ENCODE measurements around the gene SRGN.
"Not testable (repeated sequence)": the region's sequence is repeated elsewhere in the genome, so short reads cannot be mapped to it uniquely, and the experiment has no call there.

SRGN gene, protein sequence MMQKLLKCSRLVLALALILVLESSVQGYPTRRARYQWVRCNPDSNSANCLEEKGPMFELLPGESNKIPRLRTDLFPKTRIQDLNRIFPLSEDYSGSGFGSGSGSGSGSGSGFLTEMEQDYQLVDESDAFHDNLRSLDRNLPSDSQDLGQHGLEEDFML

DNA sequence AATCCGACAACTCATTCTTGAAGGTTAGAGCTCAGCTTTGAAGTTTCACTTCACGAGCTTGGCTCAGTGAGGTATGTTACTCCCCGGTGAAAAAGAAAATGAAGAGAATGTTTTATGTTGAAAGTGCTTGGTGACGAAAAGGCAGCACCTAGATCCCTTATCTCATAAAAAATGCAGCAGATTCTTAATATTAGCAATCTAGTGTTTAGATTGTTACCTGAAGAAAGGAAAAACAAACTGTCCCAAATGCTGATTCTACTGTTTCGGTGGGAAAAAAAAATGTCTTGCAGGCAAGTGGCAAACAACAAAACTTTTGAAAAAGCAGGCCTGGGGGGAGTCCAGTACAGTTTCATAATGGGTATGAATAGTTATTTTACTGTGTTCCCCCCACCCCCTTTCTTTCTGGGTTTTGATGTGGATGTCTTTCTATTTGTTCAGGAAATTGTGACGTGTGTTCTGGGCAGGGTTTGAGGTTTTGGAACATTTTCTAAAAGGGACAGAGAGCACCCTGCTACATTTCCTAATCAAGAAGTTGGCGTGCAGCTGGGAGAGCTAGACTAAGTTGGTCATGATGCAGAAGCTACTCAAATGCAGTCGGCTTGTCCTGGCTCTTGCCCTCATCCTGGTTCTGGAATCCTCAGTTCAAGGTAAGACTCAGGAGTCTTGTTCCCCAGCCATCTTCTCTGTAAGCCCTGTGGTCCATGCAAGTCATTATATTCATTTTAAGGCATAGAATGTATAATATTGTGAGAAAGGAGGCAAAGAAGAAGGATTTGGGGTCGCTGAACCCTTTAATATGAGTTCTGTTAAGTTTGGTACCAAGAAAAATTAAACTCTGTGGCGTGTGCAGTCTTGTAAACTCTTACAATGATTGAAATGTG, at the start of gene SRGN:
Gene SRGN, plus strand, starts transcription at position 514 of the 881 bp plus-strand sequence. Its CDS starts 55 bp downstream, at position 569.
- peak; percentile 79 for DNase-seq (ENCODE audit: low spot score)

DNA sequence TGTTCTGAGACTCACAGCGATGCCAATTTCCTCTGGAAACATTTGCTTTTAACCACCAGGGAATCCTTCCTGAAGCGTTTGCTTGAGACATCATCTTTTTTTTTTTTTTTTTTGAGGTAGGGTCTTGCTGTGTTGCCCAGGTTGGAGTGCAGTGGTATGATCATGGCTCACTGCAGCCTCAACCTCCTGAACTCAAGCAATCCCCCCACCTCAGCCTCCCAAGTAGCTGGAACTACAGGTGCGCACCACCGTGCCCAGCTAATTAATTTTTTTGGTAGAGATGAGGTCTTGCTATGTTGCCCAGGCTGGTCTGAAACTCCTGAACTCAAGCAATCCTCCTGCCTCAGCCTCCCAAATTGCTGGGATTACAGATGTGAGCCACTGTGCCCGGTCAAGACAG, 47.0 kb upstream of the SRGN start:
- DNase-seq (ENCODE audit: low spot score): not testable (repeated sequence)

DNA sequence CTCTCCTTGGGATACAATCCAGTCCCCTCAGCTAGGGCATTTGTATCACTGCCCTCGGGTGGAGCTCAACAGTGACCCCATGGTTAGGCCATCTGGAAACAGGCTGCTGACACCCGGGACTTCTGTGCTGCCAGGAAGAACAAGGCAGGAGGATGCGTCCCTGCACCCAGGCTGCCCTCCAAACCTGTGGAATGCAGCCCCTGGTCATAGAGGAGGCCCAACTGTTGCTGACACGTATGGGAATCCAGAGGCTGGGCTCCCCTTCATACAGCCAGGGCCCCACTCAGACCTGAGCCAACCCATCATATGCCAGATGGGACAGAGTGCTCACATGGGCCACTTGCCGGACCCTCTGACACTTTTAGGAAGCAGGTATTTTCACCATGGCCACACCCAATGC, 45.5 kb upstream of the SRGN start:
- DNase-seq (ENCODE audit: low spot score): no peak

DNA sequence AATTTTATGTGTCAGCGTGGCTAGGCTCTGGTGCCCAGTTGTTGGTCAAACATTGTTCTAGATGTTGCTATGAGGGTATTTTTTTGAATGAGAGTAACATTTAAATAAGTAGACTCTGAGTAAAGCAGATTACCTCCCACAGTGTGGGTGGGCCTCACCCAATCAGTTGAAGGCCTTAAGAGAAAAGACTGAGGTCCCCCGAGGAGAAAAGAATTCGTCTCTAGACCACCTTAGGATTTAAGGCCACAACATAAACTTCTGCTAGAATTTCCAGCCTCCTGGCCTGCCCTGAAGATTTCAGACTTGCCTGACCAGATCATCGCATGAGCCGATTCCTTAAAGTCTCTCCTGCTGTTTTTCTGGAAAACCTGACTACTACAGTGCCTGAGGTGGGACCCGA, 45.1 kb upstream of the SRGN start:
- DNase-seq (ENCODE audit: low spot score): no peak

DNA sequence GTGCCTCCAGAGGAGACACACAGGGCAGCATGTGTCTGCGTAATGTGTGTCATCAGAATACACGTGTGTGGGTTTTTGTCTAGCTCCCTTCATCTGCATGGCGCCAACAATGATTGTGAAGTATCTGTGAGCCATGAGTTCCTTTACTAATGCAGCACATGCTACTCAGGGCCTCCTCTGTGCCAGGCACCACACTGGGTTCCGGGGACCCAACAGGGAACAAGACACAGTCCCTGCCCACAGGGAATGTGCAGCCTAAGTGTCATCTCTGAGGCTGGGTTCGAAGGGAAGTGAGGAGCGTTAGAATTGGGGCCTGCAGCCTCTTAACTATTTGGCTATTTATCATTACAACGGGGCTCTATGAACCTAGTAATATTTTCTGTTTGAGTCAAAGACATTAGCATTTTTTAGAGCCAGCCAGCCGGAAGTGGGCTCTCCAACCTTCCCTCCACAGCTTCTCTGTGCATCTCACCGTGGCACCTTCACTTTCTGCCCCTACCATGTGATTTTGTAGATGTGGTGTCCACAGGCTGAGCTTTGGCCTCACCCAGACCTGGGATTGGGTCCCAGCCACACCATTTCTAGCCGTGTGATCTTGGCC, 43.9 kb upstream of the SRGN start:
- DNase-seq (ENCODE audit: low spot score): no peak

DNA sequence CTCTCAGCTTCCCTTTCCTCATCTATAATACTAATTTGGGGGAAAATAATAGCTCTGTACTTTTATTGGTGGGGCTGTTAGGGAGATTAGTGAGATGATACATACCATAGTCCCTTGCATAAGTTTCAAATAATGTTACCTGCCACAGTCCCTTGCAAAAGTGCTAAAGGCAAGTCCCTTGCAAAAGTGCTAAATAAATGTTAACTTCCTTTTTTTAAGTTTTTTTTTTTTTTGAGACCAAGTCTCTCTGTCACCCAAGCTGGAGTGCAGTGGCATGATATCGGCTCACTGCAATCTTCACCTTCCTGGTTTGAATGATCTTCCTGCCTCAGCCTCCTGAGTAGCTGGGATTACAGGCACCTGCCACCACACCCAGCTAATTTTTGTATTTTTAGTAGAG, 43.4 kb upstream of the SRGN start:
- DNase-seq (ENCODE audit: low spot score): no peak

DNA sequence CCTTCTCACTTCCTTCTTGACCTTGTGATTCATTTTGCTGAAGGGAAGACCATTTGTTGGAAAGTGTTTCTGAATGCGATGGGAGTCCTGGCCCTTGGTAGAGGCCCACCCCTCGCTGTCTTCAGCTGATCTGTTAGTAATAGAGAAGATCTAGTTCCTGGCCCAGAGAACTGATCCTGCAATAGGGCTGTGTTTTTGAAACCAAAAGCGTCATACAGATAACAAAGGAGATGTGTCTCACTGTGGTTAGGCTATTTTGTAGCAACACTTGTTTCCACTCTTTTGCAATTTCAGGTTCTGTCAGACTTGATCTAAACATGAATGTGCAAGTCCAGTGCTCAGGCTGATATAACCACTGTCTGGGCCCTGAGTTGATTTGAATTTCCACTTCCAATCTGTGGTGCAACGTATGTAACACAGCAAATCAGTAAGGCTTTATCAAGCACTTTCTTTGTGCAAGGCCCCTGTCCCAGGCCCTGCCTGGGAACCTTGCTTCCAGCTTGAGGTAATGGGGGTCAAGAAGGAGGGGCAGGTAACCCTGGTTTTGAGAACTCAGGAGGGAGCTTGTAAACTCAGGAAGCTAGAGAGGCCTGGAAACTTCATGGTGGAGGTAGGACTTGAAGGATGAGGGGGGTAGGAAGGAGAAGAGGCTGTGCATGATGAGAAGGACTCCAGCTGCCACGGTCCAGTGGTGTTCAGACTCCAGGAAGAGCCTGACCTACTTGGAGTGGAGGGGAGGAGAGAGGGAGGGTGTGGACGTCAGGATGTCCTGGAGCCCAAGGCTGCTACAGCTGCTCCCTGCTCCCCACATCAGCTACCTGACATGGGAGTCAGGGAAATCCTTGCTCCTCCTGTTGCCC, 42.2 kb upstream of the SRGN start:
- peak; percentile 28 for DNase-seq (ENCODE audit: low spot score)

DNA sequence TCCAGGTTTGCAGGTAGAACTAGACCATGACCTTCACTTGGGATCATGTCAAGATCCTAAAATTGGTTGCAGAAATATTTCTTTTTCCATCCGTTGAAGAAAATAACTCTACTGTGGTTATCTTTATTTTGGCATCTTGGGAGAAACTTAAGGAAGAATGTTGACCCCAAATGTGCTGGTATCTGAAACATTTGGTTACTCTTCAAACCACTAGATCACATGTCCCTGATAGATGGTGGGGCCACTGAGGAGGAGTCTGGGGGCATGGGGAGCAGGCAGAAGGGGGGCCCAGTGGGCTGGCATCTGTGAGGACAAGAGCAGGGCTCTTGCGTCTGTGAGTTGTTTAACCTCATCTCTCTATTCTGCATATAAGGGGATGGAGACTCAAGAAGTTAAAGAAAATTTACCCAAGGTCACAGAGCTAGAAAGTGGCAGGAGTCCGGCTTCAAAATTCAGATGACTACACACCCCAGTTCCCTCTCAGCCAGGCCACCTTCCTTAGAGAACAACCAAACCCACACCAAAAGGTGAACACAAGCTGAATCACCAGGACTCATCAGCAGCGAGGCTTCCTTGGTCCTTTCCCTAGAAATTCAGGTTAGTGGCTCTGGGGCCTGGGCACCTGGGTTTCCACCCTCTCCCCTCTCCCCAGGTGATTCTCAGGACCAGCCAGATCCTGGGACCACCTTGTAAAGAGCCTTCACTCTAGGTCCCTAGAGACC, 40.6 kb upstream of the SRGN start:
- DNase-seq (ENCODE audit: low spot score): no peak

DNA sequence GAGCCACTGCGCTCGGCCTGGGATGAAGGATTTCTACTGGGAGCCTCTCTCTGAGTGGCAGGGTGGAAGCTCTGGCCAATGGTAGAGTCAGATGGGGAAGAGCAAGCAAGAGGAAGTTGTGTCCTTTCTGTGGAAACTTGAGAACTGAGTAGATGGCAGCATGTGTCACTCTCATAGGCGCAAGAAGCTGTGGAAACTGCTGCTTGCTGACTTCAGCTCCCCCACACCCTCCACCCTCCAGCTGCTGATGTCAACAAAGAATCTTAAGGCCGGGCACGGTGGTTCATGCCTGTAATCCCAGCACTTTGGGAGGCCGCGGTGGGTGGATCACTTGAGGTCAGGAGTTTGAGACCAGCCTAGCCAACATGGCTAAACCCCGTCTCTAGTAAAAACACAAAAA, 39.8 kb upstream of the SRGN start:
- peak; percentile 72 for DNase-seq (ENCODE audit: low spot score)

DNA sequence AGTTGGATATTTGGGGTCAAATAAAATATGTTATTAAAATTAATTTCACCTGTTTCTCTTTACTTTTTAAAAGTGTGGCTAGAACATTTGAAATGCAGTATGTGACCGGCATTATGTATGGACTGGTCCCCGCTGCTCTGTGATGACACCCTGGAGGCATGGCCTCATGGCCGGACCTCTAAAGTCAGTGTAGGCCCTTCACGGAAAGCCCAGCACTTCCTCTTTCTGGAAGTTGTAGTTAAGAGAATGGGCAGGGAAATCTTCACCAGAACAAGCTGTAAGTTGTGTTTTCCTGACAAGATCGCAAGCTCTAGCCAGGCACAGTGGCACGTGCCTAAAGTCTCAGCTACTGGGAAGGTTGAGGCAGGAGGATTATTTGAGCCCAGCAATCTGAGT, 38.3 kb upstream of the SRGN start:
- peak; percentile 31 for DNase-seq (ENCODE audit: low spot score)

DNA sequence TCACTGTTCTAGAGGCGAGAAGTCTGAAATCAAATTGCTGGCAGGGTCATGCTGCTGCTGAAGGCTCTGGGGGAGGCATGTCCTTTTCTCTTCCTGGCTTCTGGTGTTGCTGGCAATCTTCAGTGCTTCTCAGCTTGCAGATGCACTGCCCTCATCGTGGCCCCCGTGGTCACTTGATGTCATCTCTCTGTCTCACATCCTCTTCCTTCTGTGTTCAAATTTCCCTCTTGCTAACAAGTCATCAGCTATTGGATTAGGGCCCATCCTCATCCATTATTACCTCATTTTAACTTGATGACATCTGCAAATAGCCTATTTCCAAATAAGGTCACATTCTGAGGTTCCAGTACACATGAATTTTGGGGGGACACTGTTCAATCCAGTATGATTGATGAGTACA, 36.6 kb upstream of the SRGN start:
- peak; percentile 73 for DNase-seq (ENCODE audit: low spot score)

DNA sequence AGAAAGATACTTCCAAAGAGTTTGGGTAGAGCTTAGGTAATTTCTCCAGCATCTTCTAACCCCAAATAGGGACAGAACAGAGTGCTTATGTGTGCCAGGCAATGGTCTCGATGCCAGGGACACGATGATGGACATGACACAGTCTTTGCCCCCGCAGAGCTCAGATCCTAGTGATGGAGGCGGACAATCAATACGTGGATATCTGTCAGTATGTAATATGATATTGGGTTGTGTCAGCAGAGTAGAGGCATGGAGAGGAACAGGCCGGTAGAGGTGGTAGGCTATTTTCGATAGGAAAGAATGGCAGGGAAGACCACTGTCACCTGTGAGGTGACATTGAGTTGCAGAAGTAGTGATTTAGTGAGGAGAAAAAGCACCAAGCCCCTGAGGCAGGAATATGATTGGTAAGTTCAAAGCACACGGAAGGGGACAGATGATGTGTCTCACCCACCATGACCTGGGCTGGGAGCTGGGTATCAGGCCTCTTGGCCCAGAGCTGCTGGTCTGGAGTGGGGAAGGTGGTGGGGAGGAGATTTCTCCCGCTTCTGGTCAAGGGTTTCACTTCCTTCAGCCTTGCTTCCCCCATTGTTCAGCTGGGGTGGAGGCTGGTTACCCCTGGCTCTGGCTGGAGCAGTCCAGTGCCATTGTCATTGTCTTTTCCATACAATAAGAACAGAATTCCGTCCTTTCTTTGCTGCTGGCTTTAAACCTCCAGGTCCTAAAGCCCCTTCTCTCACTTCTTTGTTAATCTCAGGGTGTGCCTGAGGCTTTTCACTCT, 36.0 kb upstream of the SRGN start:
- peak; percentile 57 for DNase-seq (ENCODE audit: low spot score)

DNA sequence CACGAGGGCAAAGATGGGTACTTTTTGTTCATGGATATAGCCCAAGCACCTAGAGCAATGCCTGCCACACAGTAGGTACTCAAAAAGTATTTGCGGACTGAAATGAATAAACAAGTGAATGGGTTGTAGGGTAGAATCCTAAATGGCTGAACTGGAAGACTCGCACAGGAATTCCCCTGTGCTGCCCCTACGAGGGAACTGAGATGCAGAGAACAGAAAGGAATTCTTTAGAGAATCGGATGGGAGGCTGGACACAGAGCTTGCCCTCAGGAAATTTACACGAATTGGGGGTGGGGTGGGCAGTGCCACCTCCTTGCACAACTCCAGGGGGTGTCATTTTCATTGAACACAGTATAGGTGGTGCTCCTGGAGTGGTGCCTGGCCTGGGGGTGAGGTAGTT, 35.2 kb upstream of the SRGN start:
- no peak for DNase-seq (ENCODE audit: low spot score)

DNA sequence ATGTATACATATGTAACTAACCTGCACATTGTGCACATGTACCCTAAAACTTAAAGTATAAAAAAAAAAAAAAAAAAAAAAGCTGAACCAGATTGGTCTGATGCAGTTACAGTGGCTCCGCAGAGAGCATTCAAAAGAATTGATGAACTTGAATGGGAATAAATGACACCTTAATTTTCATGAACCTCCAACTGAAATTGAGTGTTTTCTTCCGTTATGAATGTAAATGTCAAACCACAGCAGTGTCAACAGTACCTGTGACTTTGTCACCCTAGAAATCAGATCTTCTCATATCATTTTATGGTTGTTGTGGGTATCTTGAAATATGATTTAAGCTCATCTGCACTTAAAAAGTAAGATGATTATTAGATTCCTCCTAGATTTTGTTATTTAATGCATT, 32.7 kb upstream of the SRGN start:
- DNase-seq (ENCODE audit: low spot score): no peak

DNA sequence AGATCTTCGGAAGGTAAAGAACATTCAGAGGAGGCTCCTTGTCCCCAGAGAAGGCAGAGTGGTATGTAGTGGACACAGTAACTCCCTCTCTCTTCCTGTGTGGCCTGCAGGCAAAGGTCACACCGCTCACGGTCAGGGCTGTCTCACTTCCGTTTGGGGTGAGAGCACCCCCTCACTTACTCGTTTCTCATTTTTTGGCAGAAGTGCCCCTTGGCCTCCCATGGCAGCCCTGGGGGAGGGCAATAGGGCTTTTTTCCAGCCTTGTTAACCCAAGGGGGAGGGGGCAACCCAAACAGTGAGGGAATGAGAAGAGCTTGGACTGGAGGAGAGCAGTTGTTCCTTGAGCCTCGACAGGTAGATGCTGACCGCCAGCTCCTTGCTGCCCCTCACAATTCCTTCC, 31.8 kb upstream of the SRGN start:
- DNase-seq (ENCODE audit: low spot score): peak; percentile 49

DNA sequence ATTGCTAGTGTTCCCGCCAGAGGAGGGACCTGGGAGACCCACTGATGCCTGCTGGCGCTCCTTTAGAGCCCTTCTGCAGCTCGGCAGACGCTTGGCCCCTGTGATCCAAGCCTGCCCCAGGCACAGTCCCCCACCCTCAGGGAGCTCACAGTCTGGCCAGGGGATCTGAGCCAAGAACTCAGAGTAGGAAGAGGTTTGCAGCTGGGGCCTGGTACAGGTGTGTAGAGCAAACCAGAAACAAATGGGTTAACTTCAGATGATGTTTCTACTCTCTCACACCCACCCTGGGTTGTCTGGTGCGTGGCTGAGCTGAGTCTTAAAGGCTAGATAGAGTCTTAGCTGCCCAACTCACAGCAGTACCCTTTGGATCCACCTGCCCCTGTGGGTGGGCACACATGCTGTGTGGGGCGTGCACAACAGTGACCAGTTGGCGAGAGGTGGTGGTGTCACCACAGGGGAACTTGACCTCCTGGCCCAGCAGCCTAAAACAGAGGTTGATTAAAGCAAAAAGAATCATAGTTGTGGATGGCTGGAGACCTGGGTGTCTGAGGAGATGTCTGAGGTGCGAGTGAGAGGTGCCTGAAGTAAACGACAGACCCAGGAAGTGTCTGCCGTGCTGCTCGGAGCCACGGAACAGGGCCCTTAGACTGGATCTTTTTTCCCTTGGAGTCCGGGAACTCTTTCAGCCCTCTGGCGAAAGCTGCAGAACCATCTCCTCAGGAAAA, 31.2 kb upstream of the SRGN start:
- DNase-seq (ENCODE audit: low spot score): no peak

DNA sequence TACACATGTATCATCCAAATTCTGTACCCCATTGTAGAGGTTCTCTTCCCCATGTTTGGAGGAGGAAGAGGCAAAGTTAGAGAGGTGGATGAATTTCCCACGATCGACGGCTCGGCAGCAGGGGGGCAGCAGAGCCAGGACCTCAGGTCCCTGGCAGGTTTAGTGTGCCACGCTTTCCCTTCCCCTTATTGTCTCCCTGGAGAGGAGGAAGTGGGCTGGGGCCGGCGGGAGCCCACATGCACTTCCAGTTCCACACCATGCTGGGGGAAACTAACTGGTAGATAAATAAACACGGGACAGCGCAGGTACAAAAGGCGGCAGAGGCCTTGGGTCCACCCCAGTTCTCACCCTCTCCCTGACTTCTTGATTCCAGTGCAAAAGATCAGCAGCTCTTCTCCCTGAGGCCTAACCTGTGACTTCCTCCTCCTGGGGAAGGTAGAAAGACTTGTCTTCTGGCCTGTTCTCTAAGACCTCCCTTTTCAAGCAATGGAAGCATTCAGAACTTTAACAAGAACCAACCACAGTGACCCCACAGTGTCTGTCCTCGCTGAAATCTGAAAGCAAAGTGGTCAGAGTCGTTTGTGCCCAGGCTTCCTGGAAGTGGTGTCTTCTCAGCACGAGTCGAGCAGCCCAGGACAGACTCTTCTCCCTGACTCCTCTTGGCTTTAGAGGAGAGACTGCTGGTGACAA, 30.5 kb upstream of the SRGN start:
- DNase-seq (ENCODE audit: low spot score): peak; percentile 73

DNA sequence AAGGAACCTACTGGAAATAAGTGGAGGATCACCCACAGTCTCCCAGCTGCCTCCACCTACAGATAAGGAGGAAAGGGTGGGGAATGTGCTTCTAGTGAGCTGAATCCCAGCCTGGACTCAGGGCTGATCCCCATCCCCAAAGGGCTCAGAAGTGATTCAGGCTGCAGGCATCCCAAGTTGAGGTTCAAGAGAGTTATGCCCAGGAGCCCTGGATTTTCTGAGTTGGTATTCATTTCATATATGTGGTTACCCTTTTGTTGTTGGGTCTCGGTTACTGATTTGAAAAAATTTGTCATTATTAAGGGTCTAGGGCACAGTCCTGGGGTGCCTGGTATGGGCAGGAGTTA, 30.0 kb upstream of the SRGN start:
- DNase-seq (ENCODE audit: low spot score): no peak

DNA sequence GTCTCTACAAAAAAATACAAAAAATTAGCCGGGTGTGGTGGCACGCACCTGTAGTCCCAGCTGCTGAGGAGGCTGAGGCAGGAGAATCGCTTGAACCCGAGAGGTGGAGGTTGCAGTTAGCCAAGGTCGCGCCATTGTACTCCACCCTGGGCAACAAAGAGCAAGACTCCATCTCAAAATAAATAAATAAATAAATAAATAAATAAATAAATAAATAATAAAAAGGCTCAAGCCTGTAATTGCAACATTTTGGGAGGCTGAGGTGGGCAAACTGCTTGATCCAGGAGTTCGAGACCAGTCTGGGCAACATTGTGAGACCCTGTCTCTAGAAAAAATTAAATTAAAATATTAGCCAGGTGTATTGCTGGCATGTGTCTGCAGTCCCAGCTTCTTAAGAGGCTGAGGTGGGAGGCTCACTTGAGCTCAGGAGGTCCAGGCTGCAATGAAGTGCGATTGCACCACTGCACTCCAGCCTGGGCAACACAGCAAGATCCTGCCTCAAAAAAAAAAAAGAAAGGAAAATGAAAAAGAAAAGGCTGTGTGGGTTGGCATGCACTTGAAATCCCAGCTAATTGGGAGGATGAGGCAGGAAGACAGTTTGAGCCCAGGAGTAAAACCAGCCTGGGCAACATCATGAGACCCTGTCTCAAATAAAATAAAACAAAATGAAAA, 27.6 kb upstream of the SRGN start:
- no peak for DNase-seq (ENCODE audit: low spot score)
